ENCODE results near the gene TMEM60.

The TMEM60 gene, protein sequence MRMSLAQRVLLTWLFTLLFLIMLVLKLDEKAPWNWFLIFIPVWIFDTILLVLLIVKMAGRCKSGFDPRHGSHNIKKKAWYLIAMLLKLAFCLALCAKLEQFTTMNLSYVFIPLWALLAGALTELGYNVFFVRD

DNA sequence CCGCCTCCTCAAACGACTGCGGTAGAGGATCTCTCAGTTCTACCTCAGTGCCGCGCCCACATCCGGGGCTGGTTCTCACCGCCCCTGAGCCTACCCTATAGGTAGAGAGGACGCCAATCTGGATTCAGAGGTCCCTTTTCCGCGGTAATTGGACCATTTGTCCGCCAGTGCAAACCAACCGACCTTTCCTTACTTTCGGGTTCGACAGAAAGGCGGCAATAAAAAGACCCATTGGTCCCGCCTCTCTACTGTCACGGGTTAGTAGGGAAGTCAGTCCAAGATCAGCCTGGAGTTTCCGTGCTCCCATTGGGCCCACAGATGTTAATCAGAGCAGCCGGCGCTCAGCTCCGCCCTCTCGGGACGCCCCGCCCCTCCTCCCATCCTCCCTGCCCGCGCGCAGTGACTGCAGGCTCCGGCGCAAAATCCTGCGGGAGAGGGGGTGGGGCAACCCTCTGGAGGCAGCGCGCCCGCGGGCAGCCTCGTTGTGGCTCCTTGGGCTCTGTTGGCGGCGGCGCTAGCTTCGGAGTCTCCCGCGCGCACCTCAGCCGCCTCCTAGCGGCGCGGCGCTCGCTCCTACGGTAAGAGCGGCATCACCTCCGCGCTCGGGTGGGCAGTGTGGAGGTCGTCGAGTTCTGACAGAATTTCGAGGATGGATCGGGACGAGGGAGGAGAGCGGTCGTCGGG lies at the start of gene TMEM60, which contains the start of gene PHTF2:
TMEM60 (minus strand) TSS at position 41 of the 684 bp plus-strand sequence. CDS start 4,061 bp downstream, outside the sequence.
PHTF2 (plus strand) TSS at position 380 of the 684 bp plus-strand sequence.
- TF ChIP-seq, protein P1, sequence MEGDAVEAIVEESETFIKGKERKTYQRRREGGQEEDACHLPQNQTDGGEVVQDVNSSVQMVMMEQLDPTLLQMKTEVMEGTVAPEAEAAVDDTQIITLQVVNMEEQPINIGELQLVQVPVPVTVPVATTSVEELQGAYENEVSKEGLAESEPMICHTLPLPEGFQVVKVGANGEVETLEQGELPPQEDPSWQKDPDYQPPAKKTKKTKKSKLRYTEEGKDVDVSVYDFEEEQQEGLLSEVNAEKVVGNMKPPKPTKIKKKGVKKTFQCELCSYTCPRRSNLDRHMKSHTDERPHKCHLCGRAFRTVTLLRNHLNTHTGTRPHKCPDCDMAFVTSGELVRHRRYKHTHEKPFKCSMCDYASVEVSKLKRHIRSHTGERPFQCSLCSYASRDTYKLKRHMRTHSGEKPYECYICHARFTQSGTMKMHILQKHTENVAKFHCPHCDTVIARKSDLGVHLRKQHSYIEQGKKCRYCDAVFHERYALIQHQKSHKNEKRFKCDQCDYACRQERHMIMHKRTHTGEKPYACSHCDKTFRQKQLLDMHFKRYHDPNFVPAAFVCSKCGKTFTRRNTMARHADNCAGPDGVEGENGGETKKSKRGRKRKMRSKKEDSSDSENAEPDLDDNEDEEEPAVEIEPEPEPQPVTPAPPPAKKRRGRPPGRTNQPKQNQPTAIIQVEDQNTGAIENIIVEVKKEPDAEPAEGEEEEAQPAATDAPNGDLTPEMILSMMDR (IDR thresholded peaks at IDR 0.05; ENCODE audit: insufficient read depth, missing control alignments): peak; percentile 45
- DNase-seq (ENCODE audit: insufficient read length, low spot score) (peak; percentile 73), FAIRE-seq (no peak)

DNA sequence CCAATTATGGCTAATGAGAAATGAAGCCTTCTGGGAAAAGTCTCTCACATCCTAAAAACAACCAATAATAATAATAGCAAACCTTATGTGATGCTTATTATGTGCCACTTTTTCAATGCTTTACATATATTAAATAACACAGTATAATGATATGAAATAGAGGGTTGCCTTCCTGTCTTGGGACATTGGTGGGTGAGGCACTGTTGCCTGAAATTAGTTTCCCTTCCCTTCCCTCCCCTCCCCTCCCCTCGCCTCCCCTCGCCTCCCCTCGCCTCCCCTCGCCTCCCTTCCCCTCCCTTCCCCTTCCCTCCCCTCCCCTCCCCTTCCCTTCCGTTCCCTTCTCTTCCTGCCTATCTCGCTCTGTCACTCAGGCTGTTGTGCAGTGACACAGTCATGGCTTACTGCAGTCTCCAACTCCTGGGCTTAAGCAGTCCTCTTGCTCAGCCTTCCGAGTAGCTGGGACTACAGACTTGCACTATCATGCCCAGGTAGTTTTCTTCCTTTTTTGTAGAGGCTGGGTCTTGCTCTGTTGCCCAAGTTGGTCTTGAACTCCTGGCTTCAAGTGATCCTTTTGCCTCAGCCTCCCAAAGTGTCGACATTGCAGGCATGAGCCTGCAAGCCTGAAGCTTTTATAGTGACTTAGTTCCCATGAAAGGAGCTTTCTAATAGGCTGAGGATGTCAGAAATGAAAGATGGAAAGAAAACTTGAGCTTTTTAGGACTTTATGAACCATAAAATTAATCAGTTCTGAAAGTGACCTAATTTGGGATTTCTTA lies 48.3 kb upstream of the TMEM60 start:
- TF ChIP-seq, protein P1 (IDR thresholded peaks at IDR 0.05; ENCODE audit: insufficient read depth, missing control alignments): no peak
- no peak for DNase-seq (ENCODE audit: insufficient read length, low spot score)
- FAIRE-seq: no peak

DNA sequence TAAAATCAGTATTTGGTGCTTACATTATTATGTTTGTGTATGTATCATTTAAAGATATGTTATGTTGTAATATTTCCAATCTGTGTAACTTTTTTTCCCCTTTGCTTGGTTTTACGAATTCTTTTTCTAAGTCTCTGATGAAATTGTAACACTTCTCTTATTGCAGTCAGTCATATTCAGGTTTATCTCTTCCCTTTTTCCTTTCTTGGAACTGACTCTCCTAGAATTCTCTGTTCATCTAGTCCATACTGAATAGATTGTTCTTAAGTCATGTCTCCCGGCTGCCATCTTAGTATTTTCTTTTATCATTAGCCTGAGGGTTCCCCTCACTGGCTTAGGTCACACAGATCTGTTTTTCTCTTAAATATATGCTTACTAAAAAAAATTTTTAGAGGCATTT lies 45.0 kb upstream of the TMEM60 start:
- TF ChIP-seq, protein P1 (IDR thresholded peaks at IDR 0.05; ENCODE audit: insufficient read depth, missing control alignments): no peak
- DNase-seq (ENCODE audit: insufficient read length, low spot score) (no peak), FAIRE-seq (no peak)

DNA sequence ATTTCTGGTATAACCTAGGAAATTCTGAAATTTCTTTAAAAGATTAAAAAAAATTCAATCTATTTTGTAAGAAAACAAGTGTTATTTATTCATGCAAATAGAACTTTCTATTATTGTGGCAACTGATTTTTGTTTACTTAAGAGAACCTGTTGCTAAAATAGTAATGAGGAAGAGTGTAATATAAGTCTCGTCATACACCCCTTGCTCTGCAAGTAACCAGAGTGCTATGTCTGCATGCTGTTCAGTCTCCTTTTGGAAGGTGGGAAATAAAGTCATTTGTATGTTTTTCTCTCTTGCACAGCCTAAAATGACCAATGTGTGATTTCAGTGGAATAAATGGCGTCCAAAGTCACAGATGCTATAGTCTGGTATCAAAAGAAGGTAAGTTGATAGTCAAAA lies 41.7 kb upstream of the TMEM60 start:
- DNase-seq (ENCODE audit: insufficient read length, low spot score) (no peak), FAIRE-seq (no peak)
- TF ChIP-seq, protein P1 (IDR thresholded peaks at IDR 0.05; ENCODE audit: insufficient read depth, missing control alignments): no peak

DNA sequence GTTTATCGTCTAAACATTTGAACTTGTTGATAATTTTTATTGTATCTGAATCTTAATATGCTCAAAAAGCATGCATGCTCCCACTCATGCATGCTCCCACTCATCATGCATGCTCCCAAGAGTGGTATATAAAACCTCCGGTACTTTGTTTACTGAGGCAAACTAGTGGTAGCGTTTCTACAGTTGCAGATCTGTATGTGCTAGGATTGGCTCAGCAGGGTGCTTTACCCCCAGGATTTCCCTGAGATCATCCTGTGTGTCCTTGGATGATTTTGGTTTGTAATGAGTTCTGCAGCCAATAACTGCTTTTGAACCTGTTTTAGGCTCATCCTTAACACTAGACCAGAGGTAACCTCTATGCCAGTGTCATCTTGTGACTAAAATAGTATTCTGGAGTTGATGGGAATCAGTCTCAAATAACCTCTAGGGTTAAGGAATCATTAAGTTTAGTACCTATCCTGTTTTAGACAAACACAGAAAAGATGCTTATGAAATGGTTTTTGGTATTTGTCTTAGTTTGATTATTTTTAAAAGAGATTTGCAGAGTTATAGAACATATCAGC lies 40.8 kb upstream of the TMEM60 start:
- TF ChIP-seq, protein P1 (IDR thresholded peaks at IDR 0.05; ENCODE audit: insufficient read depth, missing control alignments): no peak
- DNase-seq (ENCODE audit: insufficient read length, low spot score) (no peak), FAIRE-seq (peak; percentile 25)

DNA sequence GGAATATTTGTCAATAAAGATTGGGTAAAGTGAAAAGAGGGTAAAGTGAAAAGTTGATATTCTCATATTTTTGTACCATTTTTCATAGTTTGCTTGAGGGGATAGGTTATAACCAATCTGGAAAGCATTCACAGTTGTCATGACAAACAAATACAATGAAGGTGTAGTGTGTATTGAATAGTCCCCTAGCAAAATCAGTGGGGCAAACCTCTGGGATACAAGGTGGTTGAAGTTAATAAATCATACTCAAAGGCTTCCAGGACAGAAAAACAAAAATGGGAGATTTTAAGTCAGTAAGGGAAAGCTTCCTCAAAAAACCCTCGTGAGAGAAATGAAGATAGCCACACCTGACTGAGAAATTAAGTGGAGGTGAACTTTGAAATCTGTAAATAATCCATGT lies 39.7 kb upstream of the TMEM60 start:
- TF ChIP-seq, protein P1 (IDR thresholded peaks at IDR 0.05; ENCODE audit: insufficient read depth, missing control alignments): no peak
- FAIRE-seq (peak; percentile 16), DNase-seq (ENCODE audit: insufficient read length, low spot score) (no peak)

Measured in D721Med (cell line).